GM18498 (cell line): Measurements from ENCODE around the gene NHEJ1.

Experiments
- ATAC-seq: cut with Tn5 transposase; IDR thresholded peaks from one replicate; pipeline ENCODE4 v1.9.1; 2021; ENCODE audit warnings: mild to moderate bottlenecking, moderate library complexity; ENCODE audit not compliant: unreplicated experiment

Gene NHEJ1

DNA sequence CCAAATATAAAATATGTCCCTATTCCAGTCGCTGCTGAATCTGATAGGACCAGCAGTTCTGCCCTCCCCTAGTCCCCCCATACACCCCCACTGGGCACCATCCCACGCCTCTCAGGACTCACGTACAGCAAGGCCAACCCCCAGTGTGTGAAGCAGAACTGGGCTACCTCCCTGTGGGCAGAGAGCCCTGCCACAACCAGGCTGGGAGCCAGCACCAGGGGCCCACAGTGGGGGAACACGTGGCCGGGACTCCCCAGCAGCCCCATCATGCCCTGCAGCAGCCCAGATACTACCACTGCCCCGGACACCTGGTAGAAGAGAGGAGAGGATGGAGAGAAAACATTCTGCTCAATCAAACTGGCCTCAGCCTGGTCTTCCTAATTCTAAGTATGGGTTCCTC is 7.9 kb upstream of the NHEJ1 start:
- no peak for ATAC-seq

- ATAC-seq: no peak
These were observed 7.4 kb upstream of the NHEJ1 start for GRCh38 chr2:219167997-219168396.

DNA sequence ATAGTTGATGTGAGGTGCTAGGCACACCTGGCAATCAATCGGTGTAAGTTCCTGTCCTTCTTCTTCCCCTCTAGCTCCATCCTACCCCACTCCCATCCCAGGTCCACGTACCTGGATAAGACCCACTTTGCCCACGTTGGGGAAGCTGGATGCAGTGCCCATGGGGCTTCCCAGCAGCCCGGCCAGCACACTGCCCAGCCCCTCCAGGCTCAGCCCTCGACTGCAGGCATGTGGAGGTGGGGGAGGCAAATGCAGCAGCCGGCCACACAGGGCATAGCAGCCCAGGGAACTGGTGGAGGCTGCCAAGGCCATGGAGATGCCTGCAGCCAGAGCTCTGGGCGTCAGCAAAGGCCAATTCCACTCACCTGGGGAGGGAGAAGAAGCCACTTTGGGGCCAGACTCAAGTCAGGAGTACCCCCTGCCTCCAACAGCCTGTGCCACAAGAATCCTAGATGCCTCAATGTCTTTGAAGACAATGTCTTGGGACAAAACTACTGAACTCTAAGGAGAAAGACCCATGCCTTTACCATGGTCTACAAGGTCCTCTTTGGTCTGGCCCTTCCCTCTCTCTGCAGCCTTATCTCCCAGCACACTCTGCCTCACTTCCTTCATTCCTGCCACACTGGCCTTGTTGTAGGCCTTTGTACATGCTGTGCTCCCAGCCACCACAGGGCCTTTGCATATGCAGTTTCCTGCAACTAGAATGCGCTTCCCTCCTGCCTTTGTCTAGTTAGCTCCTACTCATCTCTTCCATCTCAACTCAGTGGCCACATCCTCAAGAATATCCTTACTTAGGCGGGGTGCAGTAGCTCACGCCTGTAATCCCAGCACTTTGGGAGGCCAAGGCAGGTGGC is 4.7 kb upstream of the NHEJ1 start:
- ATAC-seq: no peak

- ATAC-seq: no peak
These were observed 2.5 kb upstream of the NHEJ1 start for GRCh38 chr2:219163156-219163555.

DNA sequence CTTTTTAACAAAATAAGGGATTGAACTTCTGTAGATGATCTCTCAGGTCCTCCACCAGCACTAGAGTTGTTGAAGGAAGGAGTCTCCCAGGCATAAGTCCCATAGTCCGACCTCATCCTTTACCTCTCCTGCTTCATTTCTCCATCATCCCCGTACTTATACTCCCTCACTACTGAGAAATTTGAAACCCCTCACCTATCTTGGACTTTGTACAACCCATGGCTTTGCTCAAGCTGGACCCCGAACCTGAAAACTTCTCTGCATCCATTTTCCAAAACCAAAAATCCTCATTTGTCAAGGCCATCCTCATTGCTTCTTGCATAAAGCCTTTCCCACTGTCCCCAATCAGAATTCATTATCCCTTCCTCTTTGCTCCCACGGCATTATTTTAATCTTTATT is 482 bp upstream of the NHEJ1 start:
- no peak for ATAC-seq

- no peak for ATAC-seq
These were observed 837 bp downstream of the NHEJ1 start for GRCh38 chr2:219159771-219160185.

DNA sequence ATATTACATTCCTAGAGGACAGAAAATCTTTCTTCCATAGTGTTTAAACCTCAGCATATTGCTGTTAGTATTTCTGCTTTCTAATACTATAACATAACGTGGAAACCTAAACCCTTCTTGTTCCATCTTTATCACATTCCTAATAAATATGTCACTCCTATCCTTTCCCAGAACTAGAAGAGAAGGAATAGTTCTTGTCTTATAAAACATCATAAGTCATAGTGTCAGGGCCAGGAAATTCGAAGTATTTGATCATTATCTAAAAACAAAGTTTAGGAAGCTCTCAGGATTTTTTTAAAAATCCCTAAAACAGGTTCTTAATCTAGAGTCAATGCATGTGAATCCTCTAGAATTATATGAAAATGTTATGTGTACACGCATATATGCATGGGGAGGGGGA is 2.0 kb downstream of the NHEJ1 start:
- no peak for ATAC-seq

DNA sequence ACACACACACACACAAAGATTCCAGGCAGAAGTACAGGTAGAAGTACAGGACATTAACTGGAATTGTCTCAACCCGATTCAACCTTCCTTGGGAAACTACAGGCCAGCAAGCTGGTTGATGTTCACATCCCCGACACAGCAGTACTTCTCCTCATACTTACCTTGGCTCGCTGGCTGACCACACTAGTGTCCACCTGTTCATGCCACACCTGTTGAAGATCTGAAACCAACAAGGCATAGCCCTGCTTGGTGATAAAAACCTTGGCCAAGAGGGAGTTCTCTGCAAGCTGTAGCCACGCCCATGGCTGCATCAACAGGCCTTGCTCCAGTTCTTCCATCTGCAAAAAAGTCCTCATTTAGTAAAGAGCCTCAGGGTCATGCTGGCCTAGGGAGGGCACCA is 2.6 kb downstream of the NHEJ1 start:
- no peak for ATAC-seq

DNA sequence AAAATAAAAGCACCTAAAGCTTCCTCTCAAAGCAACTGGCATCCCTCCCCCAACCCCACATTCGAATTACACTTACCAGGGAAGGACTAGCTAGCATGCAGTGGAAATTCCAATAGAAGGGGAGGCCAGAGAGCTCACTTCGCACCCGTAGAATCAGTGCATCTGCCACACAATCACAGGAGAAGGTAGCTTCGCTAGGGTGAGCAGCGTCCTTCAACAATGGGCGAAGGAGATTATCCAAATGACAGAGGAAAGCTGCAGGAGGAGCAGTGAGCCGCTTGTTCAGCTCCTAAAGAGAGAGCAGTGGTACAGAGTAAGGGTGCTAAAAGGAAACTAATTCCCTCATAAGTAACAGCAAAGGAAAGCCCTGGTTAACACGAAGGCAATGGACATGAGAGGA is 3.2 kb downstream of the NHEJ1 start:
- ATAC-seq: no peak

GRCh38 chr2:219155054-219155644 is 5.5 kb downstream of the NHEJ1 start:
- ATAC-seq: no peak

DNA sequence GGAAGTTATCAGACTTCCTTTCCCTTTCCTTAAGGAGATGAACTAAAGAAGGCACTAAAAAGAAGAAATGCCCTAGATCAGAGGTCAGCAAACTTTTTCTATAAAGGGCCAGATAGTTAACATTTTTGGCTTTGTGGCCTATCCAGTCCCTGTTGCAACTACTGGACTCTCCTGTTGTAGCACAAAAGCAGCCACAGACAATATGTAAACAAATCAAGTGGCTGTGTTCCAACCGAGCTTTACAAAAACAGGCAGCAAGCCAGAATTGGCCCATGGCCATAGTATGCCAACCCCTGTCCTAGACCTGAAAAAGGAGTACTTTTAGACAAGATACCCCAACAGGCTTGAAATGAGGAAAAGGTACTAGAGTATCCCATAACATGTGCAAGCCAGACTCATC is 10.9 kb downstream of the NHEJ1 start:
- no peak for ATAC-seq

DNA sequence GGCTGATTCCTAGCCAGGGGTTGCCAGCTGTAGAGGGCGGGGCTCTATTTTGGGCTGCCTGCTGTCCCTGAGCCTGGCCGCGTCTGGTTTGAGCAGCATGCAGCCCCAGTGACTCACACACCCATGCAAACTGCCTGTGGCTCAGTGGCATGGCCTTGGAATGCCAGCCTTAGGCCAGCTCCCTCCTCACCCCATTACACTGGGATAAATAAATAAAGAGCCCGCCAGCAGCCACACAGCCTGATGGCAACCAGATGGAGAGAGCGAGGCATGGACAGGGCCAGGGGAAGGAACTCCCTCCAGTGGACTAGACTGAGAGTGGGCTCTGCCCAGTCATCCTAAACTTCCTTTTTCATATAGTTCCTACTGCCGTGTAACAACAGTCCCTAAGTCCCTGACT is 18.3 kb downstream of the NHEJ1 start:
- ATAC-seq: no peak

DNA sequence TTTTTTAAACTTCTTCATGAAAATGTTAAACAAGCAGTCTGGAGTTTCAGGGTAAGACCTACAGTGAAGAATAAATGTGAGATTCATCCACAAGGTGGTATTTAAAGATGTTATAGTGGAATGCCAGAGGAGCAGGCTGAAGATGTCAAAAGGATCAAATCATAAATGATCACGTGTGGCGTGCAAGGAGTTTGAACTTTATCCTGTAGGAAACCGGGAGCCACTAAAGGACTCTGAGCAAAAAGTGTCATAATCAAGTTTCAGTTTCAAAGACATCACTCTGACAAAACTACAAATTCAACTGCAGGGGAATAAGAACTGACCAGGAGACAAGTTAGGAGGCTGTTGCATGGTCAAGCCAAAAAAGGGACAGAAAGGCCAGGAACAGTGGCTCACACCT is 19.9 kb downstream of the NHEJ1 start:
- no peak for ATAC-seq

DNA sequence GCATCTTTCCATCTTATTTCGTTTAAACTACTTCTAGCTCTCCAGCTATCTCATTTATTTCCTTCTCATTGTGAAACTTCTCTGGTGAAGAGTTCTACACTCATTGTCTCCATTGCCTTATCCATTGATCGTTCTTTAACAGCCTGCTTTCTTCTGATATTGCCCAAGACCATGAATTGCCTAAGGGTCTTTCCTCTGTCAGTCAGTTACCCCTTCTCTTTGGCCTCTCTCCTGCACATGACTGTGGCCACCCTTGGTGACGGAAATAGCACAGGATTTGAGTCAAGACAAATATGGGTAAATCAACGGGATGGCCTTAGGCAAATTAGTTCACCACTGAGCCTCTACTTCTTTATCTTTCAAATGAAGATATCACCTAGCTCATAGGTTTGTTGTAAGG is 26.6 kb downstream of the NHEJ1 start:
- ATAC-seq: no peak

DNA sequence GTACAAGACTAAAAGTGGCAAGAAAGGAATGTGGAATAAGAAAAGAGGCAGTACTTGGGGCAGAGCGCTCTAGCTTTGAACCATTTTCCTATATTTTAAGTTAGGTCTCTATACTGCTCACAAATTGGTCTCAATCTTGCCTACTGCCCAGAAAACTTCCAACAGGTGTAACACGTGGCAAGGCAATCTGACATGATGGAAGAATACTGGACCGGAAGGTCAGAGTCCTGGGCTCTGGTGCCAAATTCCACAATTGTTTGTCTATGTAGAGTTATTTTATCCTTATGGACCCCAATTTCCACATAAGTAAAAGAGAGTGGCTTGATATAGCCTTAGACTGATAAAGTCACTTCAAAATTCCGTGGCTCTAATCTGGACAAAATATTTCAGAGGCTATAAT is 28.9 kb downstream of the NHEJ1 start:
- ATAC-seq: no peak

GRCh38 chr2:219131327-219131726 is 29.3 kb downstream of the NHEJ1 start:
- ATAC-seq: no peak

DNA sequence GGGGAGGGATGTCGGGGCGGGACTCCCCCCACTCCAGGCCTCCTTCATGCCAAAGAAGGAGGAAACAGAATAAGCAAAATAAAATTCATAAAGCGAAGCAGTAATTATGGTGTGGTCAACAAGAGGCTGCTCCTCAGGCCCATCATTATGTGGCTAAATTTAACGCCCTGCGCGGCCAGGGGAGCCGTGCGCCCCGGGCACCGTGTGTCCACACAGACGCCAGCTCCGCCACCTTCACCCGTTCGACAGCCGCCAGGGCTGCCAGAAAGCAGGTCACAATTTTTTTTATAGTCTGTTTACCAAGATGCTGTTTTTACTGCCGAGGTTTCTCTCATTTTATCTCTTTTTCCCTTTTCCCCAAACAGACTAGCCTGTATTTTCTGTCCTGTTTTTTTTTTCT is 31.0 kb downstream of the NHEJ1 start:
- ATAC-seq: no peak

- no peak for ATAC-seq
These were observed 32.2 kb downstream of the NHEJ1 start for GRCh38 chr2:219128396-219128795.

DNA sequence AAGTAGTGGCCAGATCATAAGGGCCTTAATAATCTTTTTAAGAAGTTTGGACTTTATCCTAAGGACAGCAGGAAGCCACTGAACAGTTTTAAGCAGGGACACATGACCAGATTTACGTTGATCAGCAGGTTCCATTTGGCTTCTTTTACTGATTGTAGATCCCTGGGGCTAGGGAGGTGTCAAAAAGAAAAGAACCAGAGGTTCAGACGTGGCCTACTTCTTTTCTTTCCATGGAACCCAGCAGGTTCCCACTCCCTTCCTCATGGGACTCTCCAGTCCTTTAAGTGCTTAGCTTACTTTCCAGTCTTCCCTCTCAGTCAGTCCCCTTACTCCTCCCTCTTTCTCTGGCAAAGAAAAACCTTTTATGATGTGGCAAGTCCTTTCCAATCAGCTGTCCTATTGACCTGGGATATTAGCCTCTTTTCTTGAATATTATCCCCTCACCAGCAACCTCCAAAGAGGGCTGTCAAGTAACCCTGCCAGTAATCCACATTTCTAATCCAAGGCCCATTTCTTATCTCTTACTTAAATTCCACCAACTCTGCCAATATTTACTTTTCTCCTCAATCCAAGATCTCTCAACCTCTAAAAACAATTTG is 33.5 kb downstream of the NHEJ1 start:
- no peak for ATAC-seq

- no peak for ATAC-seq
These were observed 34.1 kb downstream of the NHEJ1 start for GRCh38 chr2:219126555-219126954.

DNA sequence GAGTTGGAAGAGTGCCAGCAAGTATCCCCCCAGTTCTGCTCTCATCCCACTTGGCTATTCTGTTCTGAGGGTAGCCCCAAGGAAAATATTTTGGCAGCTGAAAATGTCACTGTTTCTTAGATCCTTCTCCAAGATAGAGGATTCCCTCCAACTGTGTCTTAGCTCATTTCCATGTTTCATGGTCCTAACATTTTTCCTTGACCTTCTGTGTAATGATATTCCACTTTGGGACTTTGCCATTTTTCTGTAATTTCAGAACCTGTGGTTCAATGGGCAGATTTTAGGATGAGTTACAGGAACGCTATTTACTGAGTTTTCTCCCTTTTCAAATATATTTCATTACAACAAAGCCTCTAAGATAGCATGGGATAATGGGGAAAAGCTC is 34.7 kb downstream of the NHEJ1 start:
- no peak for ATAC-seq

- ATAC-seq: no peak
These were observed 35.3 kb downstream of the NHEJ1 start for GRCh38 chr2:219125225-219125885.
